OCI-LY3 (cell line): ENCODE measurements around the gene DEPP1.

Source experiments
- CTCF ChIP-seq: fragments of 200-600, 300-600 bp; sonication (generic); IDR thresholded peaks from 2 replicates; pipeline ENCODE4 v1.5.1; 2014; ENCODE audit warnings: antibody characterized with exemption, low read length, low read depth
- EZH2phosphoT487 ChIP-seq: fragments of 200-600 bp; shearing (Covaris generic); IDR thresholded peaks from 2 replicates; pipeline ENCODE4 v1.6.1; 2018; ENCODE audit warnings: antibody characterized with exemption, mixed run types, low read depth

DNA sequence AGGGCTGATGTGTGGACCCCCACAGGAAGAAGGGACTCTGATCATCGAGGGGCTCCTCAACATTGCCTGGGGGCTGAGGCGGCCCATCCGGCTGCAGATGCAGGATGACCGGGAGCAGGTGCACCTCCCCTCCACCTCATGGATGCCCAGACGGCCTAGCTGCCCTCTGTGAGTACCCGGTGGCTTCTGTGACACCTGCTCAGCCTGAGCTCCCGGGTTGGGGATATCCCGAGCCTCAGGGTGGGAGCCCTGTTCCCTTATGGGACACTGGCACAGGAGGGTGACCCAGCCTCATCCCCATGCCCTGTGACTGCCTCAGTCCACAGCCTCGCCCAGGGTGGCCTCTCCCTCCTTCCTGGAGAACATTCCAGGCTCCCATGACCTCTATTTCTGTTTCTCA, 3.9 kb upstream of the DEPP1 start:
- TF ChIP-seq CTCF (no peak), EZH2phosphoT487 (no peak)
